ENCODE measurements around the gene EIF4G3. TPM values are rescaled to one million over a fixed set of nuclear protein-coding genes. Genes with fewer than 3 reads are reported as not detected.

EIF4G3 gene
- total and polyA plus RNA-seq, 2 donors (not counting 3 experiments of a cell fraction or from before 2014, with no cell fraction given): 40.7 to 78.5 TPM

DNA sequence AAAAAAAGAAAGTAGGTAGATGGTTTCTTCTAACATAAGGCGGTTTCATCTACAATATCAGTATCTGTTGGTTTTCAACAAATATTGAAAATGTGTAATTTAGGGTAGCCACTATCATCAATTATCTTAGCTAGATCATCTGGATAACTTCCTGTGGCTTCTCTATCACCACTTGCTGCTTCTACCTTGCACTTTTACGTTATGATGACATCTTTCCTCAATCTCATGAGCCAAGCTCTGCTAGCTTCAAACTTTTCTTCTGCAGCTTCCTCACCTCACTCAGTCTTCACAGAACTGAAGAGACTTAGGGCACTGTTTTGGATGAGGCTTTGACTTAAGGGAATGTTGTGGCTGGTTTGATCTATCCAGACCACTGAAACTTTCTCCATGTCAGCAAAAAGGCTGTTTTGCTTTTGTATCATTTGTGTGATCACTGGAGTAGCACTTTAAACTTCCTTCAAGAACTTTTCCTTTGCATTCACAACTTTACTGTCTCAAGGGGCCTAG, 244.7 kb downstream of the EIF4G3 start:
- POLR2A ChIA-PET: no interaction called here
- H4K20me1 ChIP-seq (replicated peaks; ENCODE audit: control insufficient read depth, extremely low read depth, insufficient read depth, low read length): no peaks in the 10 kb centered on the region
- no peak overlapping the region for H3K4me3 ChIP-seq (replicated peaks in 1 of 3; ENCODE audit: insufficient read depth in 1 of 3, low read depth in 1 of 3, low read length in 3 of 3)
- CTCF ChIA-PET: interaction anchor here (1.2 to 1.3 kb wide), 2 partner anchors 208 to 263 kb away, joined by 4 to 5 read pairs; no protein-coding TSS in a partner anchor
- intact Hi-C loops (cut with micrococcal nuclease) (no loop called here), dilution Hi-C loops (cut with MboI; ENCODE audit: extremely low pct_ligation_motif_present, low sequenced_read_pairs) (no loop called here)
- H3K4me2 ChIP-seq (ENCODE audit: insufficient read depth, low read length): no peak overlapping the region
- H2AFZ ChIP-seq (ENCODE audit: low read depth, low read length): no peak overlapping the region
- no peaks in the 10 kb centered on the region for H3K9me3 ChIP-seq (replicated peaks; ENCODE audit: control insufficient read depth, insufficient read depth, low read length)
- no peak for FAIRE-seq
- TF ChIP-seq, protein P1, sequence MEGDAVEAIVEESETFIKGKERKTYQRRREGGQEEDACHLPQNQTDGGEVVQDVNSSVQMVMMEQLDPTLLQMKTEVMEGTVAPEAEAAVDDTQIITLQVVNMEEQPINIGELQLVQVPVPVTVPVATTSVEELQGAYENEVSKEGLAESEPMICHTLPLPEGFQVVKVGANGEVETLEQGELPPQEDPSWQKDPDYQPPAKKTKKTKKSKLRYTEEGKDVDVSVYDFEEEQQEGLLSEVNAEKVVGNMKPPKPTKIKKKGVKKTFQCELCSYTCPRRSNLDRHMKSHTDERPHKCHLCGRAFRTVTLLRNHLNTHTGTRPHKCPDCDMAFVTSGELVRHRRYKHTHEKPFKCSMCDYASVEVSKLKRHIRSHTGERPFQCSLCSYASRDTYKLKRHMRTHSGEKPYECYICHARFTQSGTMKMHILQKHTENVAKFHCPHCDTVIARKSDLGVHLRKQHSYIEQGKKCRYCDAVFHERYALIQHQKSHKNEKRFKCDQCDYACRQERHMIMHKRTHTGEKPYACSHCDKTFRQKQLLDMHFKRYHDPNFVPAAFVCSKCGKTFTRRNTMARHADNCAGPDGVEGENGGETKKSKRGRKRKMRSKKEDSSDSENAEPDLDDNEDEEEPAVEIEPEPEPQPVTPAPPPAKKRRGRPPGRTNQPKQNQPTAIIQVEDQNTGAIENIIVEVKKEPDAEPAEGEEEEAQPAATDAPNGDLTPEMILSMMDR (IDR thresholded peaks at IDR 0.05; ENCODE audit: extremely low read depth in 1 of 2, insufficient read depth in 1 of 2, low read depth in 1 of 2, low read length in 2 of 2): no peak
- TF ChIP-seq POLR2AphosphoS5 (IDR thresholded peaks at IDR 0.05; ENCODE audit: insufficient read depth, low read depth, low read length) (no peak), FOS (IDR thresholded peaks at IDR 0.05; ENCODE audit: borderline replicate concordance, insufficient read depth, low read length) (no peak), GATA2 (IDR thresholded peaks at IDR 0.05; ENCODE audit: insufficient read depth, insufficient read length, low read depth, low read length) (no peak), POLR2A (IDR thresholded peaks at IDR 0.05; ENCODE audit: low read depth, low read length) (no peak), MYC (IDR thresholded peaks at IDR 0.05; ENCODE audit: low read depth, low read length) (no peak), EZH2 (IDR thresholded peaks at IDR 0.05; ENCODE audit: borderline replicate concordance, low read depth, low read length, severe bottlenecking) (no peak), JUN (IDR thresholded peaks at IDR 0.05; ENCODE audit: borderline replicate concordance, insufficient read depth, insufficient read length, low read depth) (no peak)
- TF ChIP-seq, protein P2, sequence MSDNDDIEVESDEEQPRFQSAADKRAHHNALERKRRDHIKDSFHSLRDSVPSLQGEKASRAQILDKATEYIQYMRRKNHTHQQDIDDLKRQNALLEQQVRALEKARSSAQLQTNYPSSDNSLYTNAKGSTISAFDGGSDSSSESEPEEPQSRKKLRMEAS (IDR thresholded peaks at IDR 0.05; ENCODE audit: insufficient read depth, insufficient read length): no peak
- H3K36me3 ChIP-seq (ENCODE audit: control insufficient read depth in 2 of 2, extremely low read depth in 1 of 2, insufficient read depth in 2 of 2, low read length in 2 of 2): peaks cover 0 to 2% of the 10 kb centered on the region in 2 experiments
- BruUV-seq (replicated peaks): no TSS peak
- no peaks in the 10 kb centered on the region for H3K9me1 ChIP-seq (replicated peaks; ENCODE audit: control insufficient read depth, extremely low read depth, insufficient read depth, low read length)
- no peaks in the 10 kb centered on the region for H3K27me3 ChIP-seq (ENCODE audit: control insufficient read depth in 2 of 2, insufficient read depth in 2 of 2, low read length in 2 of 2)
- DNase-seq (ENCODE audit: low read depth, low spot score): no peak
- no peak overlapping the region for H3K9ac ChIP-seq (replicated peaks; ENCODE audit: extremely low read depth, insufficient read depth, low read length)
- H3K27ac ChIP-seq (ENCODE audit: insufficient read depth, low read depth, low read length): no peak overlapping the region
- H3K79me2 ChIP-seq (ENCODE audit: control insufficient read depth, insufficient read depth, low read length): no peaks in the 10 kb centered on the region
- H3K4me1 ChIP-seq (ENCODE audit: control insufficient read depth, extremely low read depth, insufficient read depth, low read length): no peaks in the 10 kb centered on the region

Data from endothelial cell of umbilical vein (primary cell).